Measurements from ENCODE around the gene XRCC1. TPM values are rescaled to one million over a fixed set of nuclear protein-coding genes. Genes with fewer than 3 reads are reported as not detected.

Gene XRCC1
- polyA plus RNA-seq, 1 of the 3 experiments (the other 2 are of a cell fraction): 30.3 TPM

- Histone ChIP-seq H2AFZ (ENCODE audit: low read depth) (no peak overlapping the region), H3K36me3 (replicated peaks in 1 of 2; ENCODE audit: control insufficient read depth in 1 of 2, insufficient read depth in 2 of 2, low read length in 1 of 2) (peaks cover 11 to 22% of the 10 kb centered on the region in 2 experiments), H3K9me3 (no peaks in the 10 kb centered on the region), H3K4me3 (ENCODE audit: low read depth in 2 of 2, low read length in 1 of 2) (no peak overlapping the region), H3K9ac (no peak overlapping the region), H3K4me2 (no peak overlapping the region), H3K9me2 (no peaks in the 10 kb centered on the region), H3K79me2 (ENCODE audit: insufficient read depth) (no peaks in the 10 kb centered on the region), H4K20me1 (ENCODE audit: insufficient read depth) (no peaks in the 10 kb centered on the region), H3F3A (replicated peaks; ENCODE audit: insufficient read depth) (peaks cover 23% of the 10 kb centered on the region), H3K4me1 (ENCODE audit: control insufficient read depth in 1 of 2, insufficient read depth in 2 of 2, low read depth in 1 of 2, low read length in 1 of 2) (peaks cover 0 to 10% of the 10 kb centered on the region in 2 experiments; a peak in 1 of 4 replicates), H3K27ac (ENCODE audit: low read depth in 2 of 2, low read length in 1 of 2) (peak overlapping the region in 1 of 2 experiments; percentile 56; a peak in 1 of 4 replicates), H3K27me3 (ENCODE audit: insufficient read depth) (no peaks in the 10 kb centered on the region)
- POLR2A ChIA-PET: no interaction called here
- TF ChIP-seq EP300 (IDR thresholded peaks at IDR 0.05; ENCODE audit: borderline replicate concordance in 1 of 2, low read depth in 1 of 2, low read length in 1 of 2): no peak
- TF ChIP-seq MEF2A (IDR thresholded peaks at IDR 0.05; ENCODE audit: borderline replicate concordance, low read depth): no peak
- no peak for TF ChIP-seq YY1 (IDR thresholded peaks at IDR 0.05; ENCODE audit: low read depth)
- no peak for TF ChIP-seq USF1 (IDR thresholded peaks at IDR 0.05; ENCODE audit: borderline replicate concordance, low read depth)
- no peak for TF ChIP-seq PBX3 (IDR thresholded peaks at IDR 0.05)
- peak; percentile 45 for TF ChIP-seq CTCF (IDR thresholded peaks at IDR 0.05)
- no peak for TF ChIP-seq ELF1 (IDR thresholded peaks at IDR 0.05)
- no peak for TF ChIP-seq ZBTB33 (IDR thresholded peaks at IDR 0.05; ENCODE audit: borderline replicate concordance, low read depth)
- no peak for TF ChIP-seq FOSL2 (IDR thresholded peaks at IDR 0.05; ENCODE audit: borderline replicate concordance, low read depth)
- TF ChIP-seq RFX5 (IDR thresholded peaks at IDR 0.05; ENCODE audit: low read length): no peak
- TF ChIP-seq RAD21 (IDR thresholded peaks at IDR 0.05; ENCODE audit: low read length): peak; percentile 43; the same call in 1 of the 2 replicates
- TF ChIP-seq EZH2phosphoT487 (IDR thresholded peaks at IDR 0.05; ENCODE audit: borderline replicate concordance, low read depth): no peak
- TF ChIP-seq FOXM1 (IDR thresholded peaks at IDR 0.05; ENCODE audit: low read depth): no peak
- no peak for TF ChIP-seq FOXJ3 (CRISPR knock-in tag; IDR thresholded peaks at IDR 0.05)
- no peak for TF ChIP-seq MXI1 (IDR thresholded peaks at IDR 0.05; ENCODE audit: low read depth, low read length)
- TF ChIP-seq USF2 (IDR thresholded peaks at IDR 0.05; ENCODE audit: borderline replicate concordance, low read depth, low read length): no peak
- no peak for TF ChIP-seq GABPA (IDR thresholded peaks at IDR 0.05; ENCODE audit: low read depth)
- no peak for TF ChIP-seq IRF3 (IDR thresholded peaks at IDR 0.05; ENCODE audit: low read depth, low read length)
- TF ChIP-seq SMC3 (IDR thresholded peaks at IDR 0.05; ENCODE audit: low read depth, low read length): peak; percentile 46; the same call in 1 of the 2 replicates
- TF ChIP-seq GATA2 (CRISPR knock-in tag; IDR thresholded peaks at IDR 0.05): no peak
- TF ChIP-seq POLR2AphosphoS5 (IDR thresholded peaks at IDR 0.05; ENCODE audit: low read depth, low read length): no peak
- CTCF ChIA-PET: interaction anchor here (0.7 to 24.7 kb wide), 14 partner anchors 10 to 117 kb away, joined by 3 to 632 read pairs (median 4); partner anchors contain the start of genes IRGQ, XRCC1 and ZNF576
- WGBS (ENCODE audit: low lambda C conversion rate): 95% methylated on average over 37 of the region's 62 CpGs
- DNase-seq: peak; percentile 60
Measured at GRCh38 chr19:43534816-43535761, 40.2 kb downstream of the XRCC1 start.

Measured in SK-N-SH (cell line).